H1 (cell line): ENCODE measurements around the gene CCNA2. TPM values are rescaled to one million over a fixed set of nuclear protein-coding genes. Genes with fewer than 3 reads are reported as not detected.
A peak's percentile ranks its signal among the peaks of the same experiment; 100 is the strongest.

Experiments
- CTCF ChIA-PET: fragments of 300-600 bp; sonication (Branson Sonifier 250); formaldehyde crosslinking; loops from one replicate; lab custom pipeline; 2021; ENCODE audit not compliant: partially characterized antibody; lab: Charles Lee
- POLR2A ChIA-PET: fragments of 300-600 bp; sonication (Branson Sonifier 250); formaldehyde crosslinking; loops from one replicate; lab custom pipeline; 2021; ENCODE audit warnings: inconsistent platforms; ENCODE audit not compliant: partially characterized antibody; lab: Charles Lee
- DNase-seq, 2 experiments: peaks; one replicate each; pipeline versions ENCODE4 v3.0.0 to v3.0.0-alpha.2; 2010 to 2022; ENCODE audit warnings: low spot score in 2 of 2, low read depth in 1 of 2, mixed read lengths in 1 of 2
- FAIRE-seq: peaks from 2 replicates; lab custom pipeline; 2011; peaks lifted over from hg19 to GRCh38; lab: Jason Lieb, UNC
- H2AFZ ChIP-seq: 2 replicates; pipeline ENCODE4 v1.8.1; 2012; ENCODE audit warnings: low read length, inconsistent platforms
- H2AK5ac ChIP-seq: 2 replicates; pipeline ENCODE4 v1.6.1; 2013; ENCODE audit warnings: low read depth, low read length
- H2BK120ac ChIP-seq: replicated peaks from 2 replicates; pipeline ENCODE3; 2013; ENCODE audit warnings: low read depth, low read length, inconsistent platforms
- H2BK12ac ChIP-seq: 2 replicates; pipeline ENCODE4 v1.6.1; 2013; ENCODE audit warnings: low read depth, low read length
- H2BK15ac ChIP-seq: 2 replicates; pipeline ENCODE4 v1.6.1; 2013; ENCODE audit warnings: low read length
- H2BK20ac ChIP-seq: 2 replicates; pipeline ENCODE4 v1.6.1; 2013; ENCODE audit warnings: low read length
- H2BK5ac ChIP-seq: 2 replicates; pipeline ENCODE4 v1.6.1; 2013; ENCODE audit warnings: low read depth, low read length
- H3K14ac ChIP-seq: 2 replicates; pipeline ENCODE4 v1.6.1; 2013; ENCODE audit warnings: inconsistent platforms; ENCODE audit not compliant: insufficient read length
- H3K18ac ChIP-seq: 2 replicates; pipeline ENCODE4 v1.6.1; 2013; ENCODE audit warnings: low read length; ENCODE audit errors: extremely low read depth
- H3K23ac ChIP-seq: 2 replicates; pipeline ENCODE4 v1.6.1; 2013; ENCODE audit warnings: inconsistent platforms; ENCODE audit not compliant: insufficient read length
- H3K23me2 ChIP-seq: 2 replicates; pipeline ENCODE4 v1.6.1; 2013; ENCODE audit warnings: low read depth, low read length
- H3K27ac ChIP-seq: 2 replicates; pipeline ENCODE4 v1.6.1; 2011; ENCODE audit warnings: low read depth, low read length, inconsistent platforms
- H3K27me3 ChIP-seq, 4 experiments: replicated peaks in 1 of 4; 1 replicate in 1 of 4; 2 replicates in 3 of 4; pipeline versions ENCODE4 v1.6.1 to v1.8.1; 2011 to 2013; ENCODE audit warnings: low read length in 3 of 4, mild to moderate bottlenecking in 3 of 4, inconsistent platforms in 2 of 4, mixed read lengths in 2 of 4, moderate library complexity in 1 of 4; ENCODE audit not compliant: control insufficient read depth in 3 of 4, insufficient read depth in 3 of 4; ENCODE audit errors: extremely low read depth in 1 of 4
- H3K36me3 ChIP-seq, 4 experiments: 2 replicates each; pipeline versions ENCODE4 v1.6.1 to v1.8.1; 2011 to 2013; ENCODE audit warnings: mild to moderate bottlenecking in 4 of 4, low read length in 3 of 4, moderate library complexity in 2 of 4, control low read depth in 1 of 4, inconsistent platforms in 1 of 4; ENCODE audit not compliant: insufficient read depth in 4 of 4, control insufficient read depth in 2 of 4
- H3K4ac ChIP-seq: replicated peaks from 2 replicates; pipeline ENCODE3; 2013; ENCODE audit warnings: low read length, low read depth, mixed read lengths, inconsistent platforms; ENCODE audit not compliant: insufficient read length
- H3K4me1 ChIP-seq, 4 experiments: replicated peaks in 1 of 4; 1 replicate in 1 of 4; 2 replicates in 3 of 4; pipeline versions ENCODE4 v1.6.1 to v1.8.1; 2011 to 2013; ENCODE audit warnings: low read length in 3 of 4, inconsistent platforms in 2 of 4, mixed read lengths in 1 of 4; ENCODE audit not compliant: insufficient read depth in 4 of 4, control insufficient read depth in 3 of 4
- H3K4me2 ChIP-seq, 2 experiments: 2 replicates each; pipeline versions ENCODE4 v1.6.1 to v1.8.1; 2011 to 2013; ENCODE audit warnings: low read depth in 2 of 2, low read length in 2 of 2, control low read depth in 1 of 2, inconsistent platforms in 1 of 2, mild to moderate bottlenecking in 1 of 2; ENCODE audit not compliant: insufficient read depth in 1 of 2
- H3K4me3 ChIP-seq, 4 experiments: fragments of 200-600, 300-600 bp in 1 of 4; sonication (generic), shearing (Covaris generic), sonication (Bioruptor Twin) in 1 of 4; 2 replicates each; pipeline versions ENCODE4 v1.5.1 to v1.8.1; 2011 to 2016; ENCODE audit warnings: low read length in 4 of 4, low read depth in 3 of 4, control low read depth in 2 of 4, inconsistent platforms in 2 of 4, mild to moderate bottlenecking in 2 of 4, mixed read lengths in 1 of 4, moderate library complexity in 1 of 4; ENCODE audit not compliant: insufficient read depth in 2 of 4; ENCODE audit errors: extremely low read depth in 1 of 4
- H3K56ac ChIP-seq: replicated peaks from 2 replicates; pipeline ENCODE3; 2013; ENCODE audit warnings: low read depth, mild to moderate bottlenecking, mixed read lengths, low read length, inconsistent platforms; ENCODE audit not compliant: insufficient read length
- H3K79me1 ChIP-seq: 2 replicates; pipeline ENCODE4 v1.6.1; 2013; ENCODE audit warnings: low read depth, low read length, control low read depth
- H3K79me2 ChIP-seq, 2 experiments: 2 replicates each; pipeline versions ENCODE4 v1.6.1 to v1.8.1; 2012 to 2013; ENCODE audit warnings: low read length in 2 of 2, mild to moderate bottlenecking in 2 of 2, inconsistent platforms in 1 of 2; ENCODE audit not compliant: insufficient read depth in 2 of 2, control insufficient read depth in 1 of 2
- H3K9ac ChIP-seq, 4 experiments: replicated peaks in 1 of 4; 1 replicate in 1 of 4; 2 replicates in 3 of 4; pipeline versions ENCODE4 v1.6.1 to v1.8.1; 2011 to 2013; ENCODE audit warnings: low read depth in 3 of 4, low read length in 3 of 4, control low read depth in 2 of 4, mild to moderate bottlenecking in 2 of 4, moderate library complexity in 2 of 4, inconsistent platforms in 1 of 4; ENCODE audit errors: extremely low read depth in 1 of 4
- H3K9me3 ChIP-seq, 2 experiments: 2 replicates each; pipeline versions ENCODE4 v1.6.1 to v1.8.1; 2012 to 2013; ENCODE audit warnings: mild to moderate bottlenecking in 2 of 2, moderate library complexity in 2 of 2, control low read depth in 1 of 2, inconsistent platforms in 1 of 2, low read depth in 1 of 2, low read length in 1 of 2, mixed read lengths in 1 of 2; ENCODE audit not compliant: insufficient read depth in 2 of 2
- H4K20me1 ChIP-seq, 2 experiments: replicated peaks in 1 of 2; 2 replicates each; pipeline versions ENCODE3 to v1.8.1; 2011 to 2013; ENCODE audit warnings: inconsistent platforms in 2 of 2, low read length in 2 of 2, mild to moderate bottlenecking in 1 of 2; ENCODE audit not compliant: insufficient read depth in 2 of 2, control insufficient read depth in 1 of 2
- H4K5ac ChIP-seq: 2 replicates; pipeline ENCODE4 v1.6.1; 2013; ENCODE audit warnings: low read length, low read depth, mixed read lengths, inconsistent platforms; ENCODE audit not compliant: insufficient read length
- H4K8ac ChIP-seq: 2 replicates; pipeline ENCODE4 v1.8.0; 2013; ENCODE audit warnings: mild to moderate bottlenecking, moderate library complexity, low read length, inconsistent platforms; ENCODE audit not compliant: insufficient read depth; ENCODE audit errors: extremely low read depth
- H4K91ac ChIP-seq: replicated peaks from 2 replicates; pipeline ENCODE3; 2013; ENCODE audit warnings: low read length, mixed read lengths, inconsistent platforms; ENCODE audit not compliant: insufficient read length
- POLR2A ChIP-seq, 2 experiments: IDR thresholded peaks; 1 replicate in 1 of 2; 2 replicates in 1 of 2; pipeline ENCODE4 v1.6.1; 2011; ENCODE audit warnings: low read depth in 2 of 2, low read length in 2 of 2, mild to moderate bottlenecking in 2 of 2; ENCODE audit errors: control extremely low read depth in 1 of 2
- POLR2AphosphoS5 ChIP-seq: IDR thresholded peaks from 2 replicates; pipeline ENCODE4 v1.6.1; 2011; ENCODE audit warnings: low read depth, low read length
- SP2 ChIP-seq: IDR thresholded peaks from 2 replicates; pipeline ENCODE4 v1.6.1; 2012; ENCODE audit warnings: mild to moderate bottlenecking, low read length, inconsistent platforms
- WGBS, 2 experiments: shearing (Covaris generic) in 1 of 2; methylation state at CpG; one replicate each; pipeline versions ENCODE4 v1.1.6 to v1.1.7; 2013 to 2015; ENCODE audit warnings: low lambda C conversion rate in 2 of 2, mixed read lengths in 2 of 2, inconsistent platforms in 1 of 2, low coverage in 1 of 2, missing lambda C conversion rate in 1 of 2; ENCODE audit not compliant: insufficient replicate concordance in 2 of 2, insufficient coverage in 1 of 2, insufficient read length in 1 of 2; ENCODE audit errors: extremely low coverage in 1 of 2, missing lambda C conversion rate in 1 of 2; 5-methylcytosine and 5-hydroxymethylcytosine counted together
- polyA plus RNA-seq, 7 experiments: library from polyadenylated mRNA; depleted of rRNA in 3 of 7; stranded (reverse) in 5 of 7; unstranded in 2 of 7; fragments of >200 nt in 5 of 7; fragments of 200-250 nt in 2 of 7; gene quantifications; 1 replicate in 5 of 7; 2 replicates in 1 of 7; 4 replicates in 1 of 7; pipeline versions ENCODE4 v1.2.1 to v1.2.3, GENCODE V29; 2011 to 2013; ENCODE audit warnings: missing spikeins in 2 of 7, mixed read lengths in 2 of 7
- total RNA-seq: library from RNA; stranded (reverse); fragmentation: NEBNext Ultra II Directional; extraction: Animal tissue kit (Norgen Biotek cat#: 25700); gene quantifications from 2 replicates; pipeline ENCODE4 v1.2.1, GENCODE V29; 2021

Gene CCNA2
- total and polyA plus RNA-seq, 2 of the 8 experiments (the other 6 are each of a cell fraction or from before 2014, with no cell fraction given), result 42.1 to 98.6 TPM

DNA sequence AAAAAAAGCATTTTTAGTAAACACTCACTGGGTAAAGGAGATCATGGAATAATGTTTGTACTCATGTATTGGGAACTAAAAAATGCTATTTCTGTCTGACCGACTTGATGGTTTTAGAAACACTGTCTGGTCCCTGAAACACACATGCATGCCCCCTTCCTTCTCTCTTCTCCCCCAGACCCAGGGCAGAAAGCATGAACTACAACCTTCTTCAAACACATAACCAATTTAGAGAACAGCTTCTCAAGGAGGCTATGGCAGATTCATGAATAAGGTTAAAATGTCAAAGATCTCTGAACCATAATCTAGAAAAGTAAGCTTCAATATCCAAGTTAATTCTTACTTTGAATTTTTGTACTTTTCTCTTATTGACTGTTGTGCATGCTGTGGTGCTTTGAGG is 6.0 kb downstream of the CCNA2 start:
- H3K56ac ChIP-seq, result no peak overlapping the region
- TF ChIP-seq SP2, result no peak
- TF ChIP-seq POLR2AphosphoS5, result peak; percentile 53; the same call in 1 of the 2 replicates
- peak in 1 of 2 experiments; percentile 48; a peak in 1 of 3 replicates for TF ChIP-seq POLR2A (IDR thresholded peaks at IDR 0.05; ENCODE audit: control extremely low read depth in 1 of 2, low read depth in 2 of 2, low read length in 2 of 2)
- FAIRE-seq, result no peak

More for the DNA sequence above, 6.0 kb downstream of the CCNA2 start:
- Histone ChIP-seq H2AK5ac (no peak overlapping the region), H4K5ac (no peak overlapping the region), H4K91ac (no peak overlapping the region), H4K20me1 (no peaks in the 10 kb centered on the region), H3K9ac (no peak overlapping the region), H2BK120ac (no peak overlapping the region), H3K79me1 (no peaks in the 10 kb centered on the region; the same call in 1 of the 2 replicates), H3K27me3 (no peaks in the 10 kb centered on the region), H3K36me3 (peaks cover 34 to 93% (median 57%) of the 10 kb centered on the region in 4 experiments), H3K4me1 (no peaks in the 10 kb centered on the region; a peak in 2 of 7 replicates), H2AFZ (no peak overlapping the region), H3K4ac (no peak overlapping the region), H2BK12ac (no peak overlapping the region), H3K4me3 (no peak overlapping the region), H3K9me3 (no peaks in the 10 kb centered on the region), H3K23me2 (no peaks in the 10 kb centered on the region), H2BK5ac (no peak overlapping the region), H3K23ac (no peak overlapping the region), H3K14ac (no peak overlapping the region), H3K18ac (no peak overlapping the region), H3K27ac (no peak overlapping the region), H4K8ac (no peak overlapping the region), H2BK20ac (no peak overlapping the region), H3K79me2 (peaks cover 5 to 20% of the 10 kb centered on the region in 2 experiments; a peak in 3 of 4 replicates), H2BK15ac (no peak overlapping the region), H3K4me2 (no peak overlapping the region)
- POLR2A ChIA-PET, result interaction anchor here (0.6 to 12.6 kb wide), 4 partner anchors 12 to 1559 kb away, joined by 3 to 246 read pairs (median 3); partner anchors contain the start of gene EXOSC9
- CTCF ChIA-PET, result interaction anchor here (0.7 to 1.3 kb wide), 3 partner anchors 14 to 121 kb away, joined by 3 to 5 read pairs (median 3); partner anchors contain the start of gene ANXA5
- no peak for DNase-seq
- 95% methylated on average over 1 of the region's 1 CpG; no CpG with 5 or more reads in 1 of the 2 experiments for WGBS, 2 experiments
